ENCODE results near the gene KCNIP1. TPM values are rescaled to one million over a fixed set of nuclear protein-coding genes. Genes with fewer than 3 reads are reported as not detected.
"Not testable (repeated sequence)": the region's sequence is repeated elsewhere in the genome, so short reads cannot be mapped to it uniquely, and the experiment has no call there.

Gene KCNIP1
- total RNA-seq, 1 donor from 2014 or later: not detected

DNA sequence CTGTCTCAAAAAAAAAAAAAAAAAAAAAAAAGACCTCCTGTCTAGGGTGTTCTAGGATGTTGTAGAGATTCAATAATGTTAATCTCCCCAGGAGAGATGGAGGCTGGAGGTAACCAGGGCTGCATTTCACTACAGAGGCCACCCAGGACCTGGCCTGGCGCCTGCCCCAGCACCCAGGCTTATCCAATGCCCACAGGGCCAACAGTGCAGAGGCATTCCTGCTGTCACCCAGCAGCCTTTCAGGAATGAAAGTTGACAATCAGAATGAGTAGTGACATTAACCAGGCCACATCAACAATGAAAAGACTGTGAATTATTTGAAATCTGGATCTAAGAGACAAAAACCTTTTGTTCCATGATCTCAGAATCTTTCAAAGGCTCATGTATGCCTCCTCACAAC, 243.5 kb downstream of the KCNIP1 start:
- DNase-seq (ENCODE audit: low read depth): no peak

DNA sequence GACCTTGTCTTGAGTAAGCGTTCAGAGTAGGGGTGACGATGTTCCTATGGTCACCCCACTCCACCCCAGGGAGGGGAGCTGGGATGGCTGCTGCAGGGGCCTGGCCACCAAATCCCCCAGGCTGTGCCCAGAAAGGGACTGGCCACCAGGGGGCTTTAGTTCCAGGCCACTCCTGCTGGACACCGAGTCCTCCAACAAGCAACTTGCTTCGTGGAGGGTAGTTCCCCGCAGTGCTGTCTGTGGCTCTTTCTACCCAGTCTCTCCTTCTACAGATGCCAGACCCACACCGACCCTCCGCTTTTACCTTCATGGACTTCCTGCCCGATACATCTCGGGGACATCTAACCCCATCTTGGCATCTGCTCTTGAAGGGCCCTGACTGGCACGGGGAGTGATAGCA, 244.0 kb downstream of the KCNIP1 start:
- DNase-seq (ENCODE audit: low read depth): no peak

DNA sequence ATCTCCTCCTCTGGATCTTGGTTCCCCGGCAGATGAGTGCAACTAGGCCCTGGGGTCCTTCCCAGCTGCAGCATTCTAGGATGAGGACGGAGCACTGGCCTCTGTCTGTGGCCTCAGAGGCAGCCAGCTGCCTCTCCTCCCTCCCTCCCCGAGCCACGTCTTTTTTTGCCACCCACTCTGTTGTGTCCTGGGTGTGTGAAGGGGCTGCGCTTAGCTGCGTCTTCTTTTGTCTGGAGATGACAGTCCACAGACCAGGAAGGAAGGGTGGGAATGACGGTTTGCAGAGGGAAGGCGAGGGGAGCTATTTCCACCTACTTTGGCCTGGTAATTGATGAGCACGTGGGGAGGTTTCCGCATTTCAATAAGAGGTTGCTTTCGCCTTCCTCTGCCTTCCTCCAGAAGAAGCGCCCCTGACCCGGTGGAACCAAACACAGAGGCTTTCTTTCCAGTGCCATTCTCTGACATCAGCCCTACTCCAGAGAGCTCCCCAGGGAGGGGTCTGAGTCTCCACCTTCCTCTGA, 245.2 kb downstream of the KCNIP1 start:
- no peak for DNase-seq (ENCODE audit: low read depth)

DNA sequence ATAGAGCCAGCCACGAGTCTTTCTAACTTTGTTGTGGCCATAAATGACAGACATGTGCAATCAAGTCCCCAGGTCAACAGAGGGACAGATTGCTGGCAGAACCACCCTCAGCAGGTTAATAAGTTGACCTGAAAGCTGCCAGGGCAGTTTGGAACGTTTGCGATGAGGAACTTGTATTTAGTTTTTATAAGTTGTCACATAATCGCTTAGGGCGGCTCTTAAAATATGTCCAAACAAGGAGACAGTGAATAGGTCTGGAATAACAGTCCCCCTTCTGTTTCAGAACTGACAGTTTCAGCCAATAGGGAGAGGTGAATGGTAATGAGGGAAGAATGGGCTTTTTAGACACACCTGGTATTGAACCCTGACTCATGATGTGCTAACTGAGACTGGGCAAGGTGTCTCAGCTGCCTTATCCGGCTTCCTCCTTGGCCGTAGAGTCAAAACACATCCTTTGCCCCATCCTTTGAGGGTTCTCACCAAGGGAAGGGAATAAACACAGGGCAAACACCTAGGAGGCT, 246.2 kb downstream of the KCNIP1 start:
- DNase-seq (ENCODE audit: low read depth): no peak

DNA sequence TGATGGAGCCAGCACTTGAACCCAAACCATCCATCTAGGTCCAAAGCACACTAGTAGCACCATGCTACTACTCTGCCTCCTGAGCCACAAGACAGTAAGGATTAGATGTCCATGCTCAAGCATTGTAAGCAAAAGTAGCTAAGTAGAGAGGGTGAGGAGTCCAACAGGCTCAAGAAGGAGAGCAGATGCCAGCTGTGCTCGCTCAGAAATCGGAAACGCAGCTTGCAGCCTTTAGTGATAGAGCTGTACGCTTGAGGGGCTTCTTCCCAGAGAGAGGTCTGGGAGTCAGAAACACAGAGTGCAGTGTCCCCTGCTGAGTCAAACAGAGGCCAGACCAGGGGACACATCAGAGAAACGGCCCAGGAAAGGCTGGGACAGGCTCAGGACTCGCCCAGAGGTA, 247.0 kb downstream of the KCNIP1 start:
- no peak for DNase-seq (ENCODE audit: low read depth)

DNA sequence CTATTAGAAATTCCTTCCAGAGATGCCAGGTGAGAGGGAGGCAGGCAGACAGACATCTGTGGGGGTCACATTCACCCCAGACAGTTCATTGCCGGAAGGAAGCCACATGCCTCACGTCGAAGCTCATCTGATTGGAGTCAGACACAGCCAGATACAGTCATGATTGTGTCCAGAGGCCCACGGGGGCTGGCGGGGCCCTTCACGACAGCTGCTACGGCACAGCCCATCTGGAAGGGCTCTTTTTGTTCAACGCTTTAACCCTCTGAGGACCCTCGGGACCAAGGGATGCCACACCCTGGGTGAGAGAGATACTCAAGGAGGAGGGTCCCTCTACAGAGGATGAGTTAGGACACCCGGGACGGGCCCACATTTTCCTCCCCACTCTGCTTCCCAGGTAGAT, 247.8 kb downstream of the KCNIP1 start:
- no peak for DNase-seq (ENCODE audit: low read depth)

DNA sequence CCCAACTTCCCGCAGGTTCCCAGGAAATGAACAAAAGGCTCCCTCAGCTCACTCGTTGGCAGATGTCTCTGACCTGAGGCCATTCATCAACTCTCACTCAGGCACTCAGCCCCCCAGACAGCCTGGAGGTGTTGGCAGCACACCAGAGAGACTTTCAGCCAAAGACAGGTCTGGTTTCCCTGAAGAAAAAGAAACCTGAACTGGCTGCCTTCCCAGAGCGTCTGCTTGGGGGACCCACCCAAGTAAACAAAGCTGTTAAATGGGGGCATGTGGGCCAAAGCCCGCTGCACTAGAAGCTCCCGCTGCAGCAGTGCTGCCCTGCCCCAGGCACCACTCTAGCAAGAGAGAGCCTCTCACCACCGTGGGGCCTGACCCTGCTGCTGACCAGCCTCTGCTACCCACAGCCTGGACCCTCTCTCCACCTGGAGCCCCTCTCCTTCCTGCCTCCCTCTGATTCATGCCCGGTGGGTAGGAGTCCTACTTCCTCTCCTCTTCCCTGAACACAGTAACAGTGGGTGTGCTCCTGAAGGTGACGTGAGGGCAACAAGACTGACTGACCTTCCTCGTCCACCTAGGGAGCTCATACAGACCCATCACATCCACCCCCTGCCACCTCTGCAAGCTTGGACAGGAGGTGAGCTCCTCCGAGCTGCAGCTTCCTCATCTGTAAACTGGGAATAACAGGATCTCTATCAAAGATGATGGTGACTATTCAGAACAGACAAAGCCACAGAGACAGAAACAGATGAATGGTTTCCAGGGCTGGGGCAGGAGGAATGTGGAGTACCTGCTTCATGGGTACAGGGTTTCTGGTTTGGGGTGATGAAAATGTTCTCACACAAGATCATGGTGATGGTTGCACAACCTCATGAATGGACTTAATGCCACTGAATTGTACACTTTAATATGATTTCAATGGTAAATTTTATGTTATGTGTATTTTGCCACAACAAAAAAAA, 248.7 kb downstream of the KCNIP1 start:
- no peak for DNase-seq (ENCODE audit: low read depth)

DNA sequence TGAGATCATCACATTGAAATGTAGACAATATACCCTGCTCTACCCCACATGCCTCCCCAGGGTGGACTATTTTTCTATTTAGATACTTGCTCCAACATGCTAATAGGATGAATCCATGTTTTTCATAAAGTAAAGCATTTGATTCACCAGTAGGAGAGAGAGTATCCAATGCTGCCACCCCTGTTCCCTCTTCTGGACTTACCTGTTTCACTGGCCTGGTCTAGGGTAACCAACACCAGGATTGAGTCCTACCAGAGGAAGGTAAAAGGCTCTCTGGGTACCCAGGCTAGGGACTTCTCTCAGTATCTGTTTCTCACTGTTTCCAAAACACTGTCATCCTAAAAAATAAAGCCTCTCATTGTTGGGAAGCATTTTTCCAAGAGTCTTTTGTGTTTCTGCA, 249.5 kb downstream of the KCNIP1 start:
- no peak for DNase-seq (ENCODE audit: low read depth)

DNA sequence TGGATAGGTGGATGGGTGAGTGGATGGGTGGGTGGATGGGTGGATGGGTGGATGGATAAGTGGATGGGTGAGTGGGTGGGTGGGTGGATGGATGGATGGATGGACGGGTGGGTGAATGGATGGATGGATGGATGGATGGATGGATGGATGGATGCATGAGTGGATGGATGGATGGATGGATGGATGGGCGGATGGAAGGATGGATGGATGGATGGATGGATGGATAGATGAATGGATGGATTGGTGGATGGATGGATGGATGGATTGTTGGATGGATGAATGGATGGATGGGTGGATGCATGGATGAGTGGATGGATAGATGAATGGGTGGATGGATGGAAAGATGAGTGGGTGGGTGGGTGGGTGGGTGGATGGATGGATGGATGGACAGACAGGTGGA, 250.7 kb downstream of the KCNIP1 start:
- DNase-seq (ENCODE audit: low read depth): not testable (repeated sequence)

DNA sequence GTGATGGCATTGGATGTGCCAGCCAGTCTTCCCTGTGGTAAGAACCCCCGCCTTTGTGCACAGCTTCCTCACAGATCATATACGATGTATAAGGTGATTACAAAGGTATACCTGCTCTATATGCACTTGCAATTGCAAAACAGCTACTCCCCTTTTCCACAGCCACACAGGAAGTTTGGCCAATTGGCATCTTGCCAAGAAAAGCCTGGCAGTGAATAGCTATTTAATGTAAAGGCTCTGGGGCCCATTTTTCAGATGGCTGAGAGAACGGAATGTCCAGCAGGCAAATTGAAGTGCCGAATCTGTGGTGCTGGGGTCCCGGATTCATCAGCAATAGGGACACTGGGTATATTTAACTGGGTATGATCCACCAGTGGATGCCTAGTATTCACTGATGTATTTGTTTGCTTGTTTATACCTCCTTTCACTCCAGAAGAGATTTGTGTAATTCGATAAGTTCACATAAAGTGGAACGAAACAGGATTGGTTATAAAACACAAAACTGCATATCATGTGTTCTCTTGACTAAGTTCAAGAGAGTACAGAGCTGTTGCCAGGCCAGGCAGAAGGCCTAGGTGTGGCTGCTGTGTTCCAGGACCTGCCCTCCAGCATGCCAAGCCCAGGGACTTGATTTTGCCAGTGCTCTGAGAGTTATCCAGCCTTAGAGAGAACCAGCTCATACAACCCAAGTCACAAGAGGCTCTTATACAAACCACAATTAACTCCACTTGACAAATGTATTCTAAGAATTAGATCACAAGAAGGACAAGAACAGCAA, 252.0 kb downstream of the KCNIP1 start:
- no peak for DNase-seq (ENCODE audit: low read depth)

DNA sequence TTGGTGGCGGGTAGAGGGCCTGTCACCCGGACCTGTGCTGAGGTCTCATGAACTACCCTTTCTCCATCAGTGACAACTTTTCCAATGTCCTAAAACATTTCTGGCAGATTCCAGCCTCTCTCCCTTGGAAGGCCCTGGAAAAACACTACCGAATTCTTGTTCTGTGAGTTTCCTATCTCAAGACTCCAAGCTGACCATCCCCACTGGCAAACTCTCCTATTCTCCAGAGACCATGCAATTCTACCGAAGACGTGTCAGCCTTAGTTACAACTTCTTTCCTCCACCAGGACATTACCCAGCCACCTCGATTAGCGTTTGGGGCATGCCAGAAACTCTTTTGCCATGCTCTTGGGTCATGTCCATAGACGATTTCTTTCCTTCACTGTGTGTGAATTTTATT, 252.9 kb downstream of the KCNIP1 start:
- DNase-seq (ENCODE audit: low read depth): no peak

DNA sequence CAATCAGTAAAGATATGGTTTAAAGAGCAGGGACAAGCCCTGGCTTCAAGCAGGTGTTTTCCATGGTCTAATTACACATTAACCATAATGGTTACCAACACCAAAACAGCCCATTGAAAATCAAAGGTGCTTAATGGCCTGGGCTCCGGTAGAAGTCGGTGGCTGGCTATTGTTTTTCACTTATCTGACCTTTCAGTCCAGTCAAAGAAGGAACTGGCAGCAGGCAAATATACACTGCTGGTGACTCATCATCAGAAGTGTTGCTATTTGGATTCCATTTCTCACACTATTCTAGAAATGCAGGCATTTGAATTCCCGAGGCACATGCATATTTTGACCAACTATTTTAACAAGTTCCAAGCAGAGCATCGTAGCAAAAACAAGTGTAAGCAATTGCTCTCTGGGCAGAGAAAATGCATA, 253.4 kb downstream of the KCNIP1 start:
- DNase-seq (ENCODE audit: low read depth): no peak

DNA sequence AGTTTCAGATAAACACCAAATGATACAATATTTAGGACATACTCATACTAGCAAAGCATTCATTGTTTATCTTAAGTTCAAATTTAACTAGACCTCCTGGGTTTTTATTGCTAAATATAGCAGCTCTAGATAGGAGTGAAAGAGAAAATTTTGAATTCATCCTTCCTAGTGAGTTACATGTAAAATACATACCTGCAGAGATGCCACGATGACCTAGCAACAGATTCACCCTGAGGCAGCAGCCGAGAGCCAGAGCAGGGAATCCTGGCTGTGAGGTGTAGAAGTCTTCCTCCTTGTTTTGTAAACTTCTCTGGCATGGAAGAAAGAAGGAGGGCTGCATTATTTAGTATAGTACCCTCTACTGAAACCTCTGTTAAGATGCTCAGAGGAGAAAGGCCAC, 253.8 kb downstream of the KCNIP1 start:
- no peak for DNase-seq (ENCODE audit: low read depth)

DNA sequence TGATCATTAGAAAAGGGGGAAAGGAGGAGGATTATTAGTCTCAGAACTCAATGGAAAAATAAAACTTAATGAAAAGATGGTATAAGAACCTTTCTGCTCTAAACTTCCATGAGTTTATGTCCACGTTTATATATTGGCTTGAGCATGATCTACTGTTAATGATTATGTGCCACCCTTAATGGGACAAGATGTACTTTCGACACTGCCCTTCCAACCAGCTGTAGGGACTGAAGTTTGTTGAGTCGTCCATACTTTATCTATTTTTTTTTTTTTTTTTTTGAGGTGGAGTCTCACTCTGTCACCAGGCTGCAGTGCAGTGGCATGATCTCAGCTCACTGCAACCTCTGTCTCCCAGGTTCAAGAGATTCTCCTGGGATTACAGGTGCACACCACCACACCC, 254.7 kb downstream of the KCNIP1 start:
- DNase-seq (ENCODE audit: low read depth): no peak

DNA sequence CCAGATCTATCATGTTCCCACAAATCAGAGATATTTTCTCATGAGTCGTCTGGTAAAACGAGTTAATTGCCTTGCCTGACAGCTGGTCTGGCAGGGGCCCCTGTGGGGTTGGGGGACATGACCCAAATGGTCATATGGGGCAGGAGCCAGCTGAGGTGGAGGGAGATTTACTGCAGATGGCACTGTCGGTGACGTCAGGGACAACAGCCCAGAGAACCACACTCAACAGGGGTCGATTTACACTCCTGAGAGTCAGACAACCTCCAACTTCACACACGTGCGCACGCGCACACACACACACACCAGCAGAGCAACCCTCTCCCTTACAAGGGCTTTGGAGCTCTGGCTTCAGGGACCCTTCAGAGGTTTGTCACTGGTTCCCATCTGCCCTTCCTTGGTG, 256.3 kb downstream of the KCNIP1 start:
- no peak for DNase-seq (ENCODE audit: low read depth)

DNA sequence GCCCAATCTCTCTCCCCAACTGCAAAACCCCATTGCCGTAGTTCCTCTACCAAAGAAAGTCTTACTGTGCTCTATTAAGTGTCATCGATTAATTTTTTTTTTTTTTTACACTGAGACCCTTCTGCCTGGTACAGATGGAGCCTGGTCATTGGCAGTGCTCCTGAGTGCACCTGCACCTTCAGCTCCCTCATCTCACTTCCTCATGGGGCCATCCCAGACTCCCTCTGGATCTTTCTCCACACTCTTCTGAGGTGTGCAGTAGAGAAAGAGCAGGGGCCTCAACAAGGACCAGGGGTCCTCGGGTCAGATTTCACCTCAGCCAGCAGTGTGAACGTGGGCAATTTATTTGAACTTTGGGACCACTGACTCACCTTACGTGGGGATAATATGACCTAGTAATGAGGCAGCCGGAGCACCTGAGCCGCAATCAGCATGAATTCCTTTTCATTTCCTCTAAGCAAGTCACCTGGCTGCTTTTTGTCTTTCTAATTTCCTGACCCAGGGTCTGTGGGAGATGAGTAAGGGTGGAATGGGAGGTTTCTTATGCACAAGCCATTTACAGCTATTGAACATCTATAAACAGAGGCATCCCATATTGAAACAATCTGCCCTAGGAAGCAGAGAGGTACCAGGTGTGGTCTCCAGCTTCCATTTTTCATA, 257.4 kb downstream of the KCNIP1 start:
- no peak for DNase-seq (ENCODE audit: low read depth)

DNA sequence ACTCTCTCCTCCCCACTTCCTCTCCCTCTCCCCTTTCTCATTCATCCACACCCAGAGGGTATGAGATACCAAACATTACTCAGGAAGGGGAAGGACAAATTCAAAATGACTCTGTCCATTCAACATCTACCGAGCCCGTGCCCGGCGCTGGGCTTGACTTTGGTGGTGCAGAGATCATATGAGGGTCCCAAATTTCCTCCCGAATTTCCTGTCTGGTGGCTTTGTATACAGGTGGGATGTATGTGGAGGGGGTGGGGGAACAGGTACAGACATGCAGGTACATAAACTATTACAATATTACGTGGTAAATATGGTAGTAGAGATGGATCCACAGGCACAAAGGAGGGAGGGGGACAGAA, 257.9 kb downstream of the KCNIP1 start:
- no peak for DNase-seq (ENCODE audit: low read depth)

DNA sequence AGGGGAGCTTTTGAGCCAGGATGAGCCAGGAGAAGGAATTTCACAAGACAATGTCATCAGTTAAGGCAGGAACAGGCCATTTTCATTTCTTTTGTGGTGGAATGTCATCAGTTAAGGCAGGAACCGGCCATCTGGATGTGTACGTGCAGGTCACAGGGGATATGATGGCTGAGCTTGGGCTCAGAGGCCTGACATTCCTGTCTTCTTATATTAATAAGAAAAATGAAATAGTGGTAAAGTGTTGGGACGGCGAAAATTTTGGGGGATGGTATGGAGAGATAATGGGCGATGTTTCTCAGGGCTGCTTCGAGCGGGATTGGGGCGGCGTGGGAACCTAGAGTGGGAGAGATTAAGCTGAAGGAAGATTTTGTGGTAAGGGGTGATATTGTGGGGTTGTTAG, 258.5 kb downstream of the KCNIP1 start:
- not testable (repeated sequence) for DNase-seq (ENCODE audit: low read depth)

DNA sequence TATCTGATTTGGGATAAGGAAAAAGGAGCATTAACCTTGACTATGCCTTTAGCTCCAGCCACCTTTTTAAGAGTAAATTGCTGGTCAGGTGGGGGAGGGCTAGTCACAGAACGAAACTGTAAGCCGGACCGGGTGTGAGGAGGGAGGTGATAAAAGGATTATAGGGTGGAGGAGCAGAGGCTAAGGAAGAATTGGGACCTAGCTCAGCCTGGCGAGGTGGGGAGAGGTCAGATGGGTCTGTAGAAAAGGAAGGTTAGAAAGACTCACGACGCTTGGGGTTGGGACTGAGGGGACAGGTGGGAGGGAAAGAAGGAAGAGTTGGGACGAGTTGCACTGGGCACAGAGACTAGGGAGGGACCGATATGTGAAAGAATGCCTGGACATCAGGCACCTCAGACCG, 262.0 kb downstream of the KCNIP1 start:
- not testable (repeated sequence) for DNase-seq (ENCODE audit: low read depth)

DNA sequence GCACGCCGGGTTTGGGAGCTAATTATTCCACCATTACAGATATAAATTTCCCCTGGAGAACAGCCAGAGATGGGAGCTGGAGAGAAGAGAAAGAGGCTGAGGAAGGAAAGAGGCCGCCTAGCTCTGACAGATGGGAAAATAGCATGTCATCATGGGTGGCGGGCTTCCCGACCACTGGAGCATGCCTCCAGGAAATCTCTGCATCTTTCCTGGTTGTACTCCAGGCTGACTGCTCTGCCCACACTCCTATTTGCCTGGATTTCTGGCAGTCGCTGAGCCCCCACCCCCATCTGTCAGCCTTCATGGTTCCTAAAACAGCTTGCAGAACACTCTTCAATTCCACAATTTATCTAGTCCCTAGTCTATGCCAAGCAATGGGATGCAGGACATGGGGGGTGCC, 265.4 kb downstream of the KCNIP1 start:
- DNase-seq (ENCODE audit: low read depth): no peak

DNA sequence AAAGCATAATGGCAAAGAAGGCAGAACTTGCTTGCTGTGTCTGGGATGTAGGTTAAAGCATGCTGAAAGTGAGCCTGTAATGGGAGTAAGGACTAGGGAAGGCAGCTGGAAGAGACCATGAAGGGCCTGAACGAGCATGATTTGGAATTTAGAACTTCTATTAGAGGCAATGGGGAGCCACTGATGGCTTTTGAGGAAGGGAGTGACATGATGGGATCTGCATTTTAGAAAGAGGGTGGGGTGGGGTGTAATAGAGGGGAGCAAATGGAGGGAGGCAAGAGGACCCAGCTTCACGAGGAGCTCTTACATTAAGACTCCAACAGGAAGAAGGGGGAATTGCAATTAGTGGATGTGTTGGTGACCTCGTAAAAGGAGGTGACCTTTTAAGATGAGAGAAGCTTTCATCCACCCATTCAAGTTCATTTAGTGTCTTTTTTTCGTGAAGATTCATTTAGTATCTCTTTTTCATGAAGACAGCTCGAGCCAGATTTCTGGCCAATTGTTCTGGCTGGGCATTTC, 266.1 kb downstream of the KCNIP1 start:
- DNase-seq (ENCODE audit: low read depth): no peak

Data from myocyte (in vitro differentiated cells).